Measurements from ENCODE around the gene SLC30A3.
"Not testable (repeated sequence)": the region's sequence is repeated elsewhere in the genome, so short reads cannot be mapped to it uniquely, and the experiment has no call there.

Gene SLC30A3, protein sequence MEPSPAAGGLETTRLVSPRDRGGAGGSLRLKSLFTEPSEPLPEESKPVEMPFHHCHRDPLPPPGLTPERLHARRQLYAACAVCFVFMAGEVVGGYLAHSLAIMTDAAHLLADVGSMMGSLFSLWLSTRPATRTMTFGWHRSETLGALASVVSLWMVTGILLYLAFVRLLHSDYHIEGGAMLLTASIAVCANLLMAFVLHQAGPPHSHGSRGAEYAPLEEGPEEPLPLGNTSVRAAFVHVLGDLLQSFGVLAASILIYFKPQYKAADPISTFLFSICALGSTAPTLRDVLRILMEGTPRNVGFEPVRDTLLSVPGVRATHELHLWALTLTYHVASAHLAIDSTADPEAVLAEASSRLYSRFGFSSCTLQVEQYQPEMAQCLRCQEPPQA

DNA sequence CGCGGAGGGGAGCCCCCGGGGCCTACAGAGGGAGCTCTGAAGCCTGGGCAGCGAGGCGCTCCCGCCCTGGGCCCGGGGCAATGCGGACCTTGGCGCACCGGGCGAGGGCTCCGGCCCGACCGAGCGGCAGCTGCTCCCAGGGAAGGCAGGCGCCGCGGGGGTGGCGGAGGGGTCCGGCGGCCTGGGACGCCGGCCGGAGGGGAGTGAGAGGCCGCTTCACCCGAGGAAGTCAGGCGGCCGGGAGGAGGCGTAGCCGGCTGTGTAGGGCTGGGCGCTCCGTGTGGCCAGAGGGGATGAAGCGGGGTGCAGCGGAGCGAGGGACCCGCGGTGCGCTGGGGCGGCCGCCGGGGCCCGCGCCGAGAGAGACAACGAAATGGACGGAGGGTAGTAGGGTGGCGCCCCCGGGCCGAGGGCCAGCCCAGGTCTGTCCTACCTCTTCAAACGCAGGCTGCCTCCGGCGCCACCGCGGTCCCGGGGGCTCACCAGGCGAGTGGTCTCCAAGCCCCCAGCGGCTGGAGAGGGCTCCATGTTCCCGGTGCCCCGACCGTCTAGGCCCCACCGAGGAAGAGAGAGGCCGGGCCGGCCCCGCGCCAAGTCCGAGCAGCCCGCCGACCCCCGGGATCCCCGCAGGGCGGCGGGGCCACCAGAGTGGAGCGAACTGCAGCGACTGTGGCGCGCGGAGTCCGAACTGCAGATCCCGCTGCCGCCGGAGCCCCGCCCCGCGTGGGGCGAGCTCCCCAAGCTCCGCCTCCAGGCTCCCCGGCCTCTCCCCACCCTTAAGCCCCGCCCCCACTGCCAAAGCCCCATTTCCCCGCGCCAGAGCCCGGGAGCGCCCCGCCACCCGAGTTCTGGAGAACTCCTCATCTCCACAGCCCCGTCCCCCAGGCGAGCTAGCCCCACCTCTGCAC, at the start of gene SLC30A3:
TSS of gene SLC30A3 (minus strand) at position 669 of the 908 bp plus-strand sequence. CDS start at position 528, 141 bp downstream.
- DNase-seq: peak; percentile 25

DNA sequence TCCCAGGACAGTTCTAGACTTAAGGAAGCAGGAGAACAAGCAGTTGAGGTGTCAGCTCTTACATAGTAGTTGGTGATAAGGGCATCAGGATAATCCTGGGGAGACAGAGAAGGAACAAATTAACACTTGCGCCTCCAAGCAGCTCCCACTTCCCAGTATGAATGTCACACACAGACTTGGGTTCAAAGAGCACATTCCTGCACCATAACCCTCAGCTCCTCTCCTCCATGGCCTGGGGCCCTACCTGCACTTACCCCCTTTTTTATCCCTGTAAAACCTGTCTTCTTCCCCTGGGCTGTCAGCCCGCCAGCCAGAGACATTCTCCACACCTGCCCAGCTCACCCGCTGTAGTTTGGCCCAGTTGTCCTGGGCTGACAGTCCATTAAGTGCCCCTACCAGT, 49.3 kb upstream of the SLC30A3 start:
- no peak for DNase-seq

DNA sequence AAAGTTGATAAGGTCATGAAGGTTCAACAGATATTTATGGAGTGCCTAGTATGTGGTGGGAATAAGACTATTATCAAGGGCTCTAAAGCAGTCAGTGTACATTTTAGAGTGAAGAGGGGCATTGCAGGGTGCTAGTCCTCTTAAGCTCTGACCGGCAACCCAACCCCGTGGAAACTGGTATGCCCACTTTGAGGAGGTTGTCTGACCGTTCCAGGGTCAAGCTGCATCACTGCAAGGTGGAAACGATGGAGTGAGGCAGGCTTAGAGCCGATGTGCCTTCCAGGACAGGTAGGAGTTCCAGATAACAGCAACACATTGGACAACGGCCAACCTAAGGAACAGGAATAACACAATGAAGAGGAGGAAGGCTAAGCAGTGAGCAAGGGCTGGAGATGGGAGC, 46.8 kb upstream of the SLC30A3 start:
- DNase-seq: no peak

DNA sequence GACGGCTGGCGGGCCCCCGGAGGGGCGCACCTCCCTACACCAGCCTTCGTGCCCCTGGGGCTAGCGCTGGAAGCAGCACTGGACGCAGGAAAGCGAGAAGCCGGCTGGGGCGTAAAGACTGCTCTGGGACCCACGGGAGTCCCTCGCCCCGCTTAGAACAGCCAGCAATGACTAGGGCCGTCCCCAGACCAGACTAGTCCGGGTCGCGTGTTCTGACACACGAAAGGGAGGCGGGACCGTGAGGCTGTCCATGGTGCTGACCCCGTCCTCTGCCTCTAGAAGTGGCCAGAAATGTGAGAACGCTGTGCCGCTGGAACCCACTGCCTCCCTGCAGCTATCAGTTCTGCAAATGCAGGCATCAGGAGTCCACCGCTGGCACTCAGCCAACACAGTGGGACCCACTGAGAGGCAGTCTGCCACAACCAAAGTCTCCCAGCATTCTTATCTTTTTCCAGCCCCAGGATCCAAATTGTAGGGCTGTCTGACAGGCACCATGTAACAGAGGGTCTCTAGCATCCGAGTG, 45.6 kb upstream of the SLC30A3 start, which contains the start of gene UCN:
TSS of gene UCN (minus strand) at position 87 of the 523 bp plus-strand sequence. CDS start 550 bp downstream, outside the sequence.
- DNase-seq: no peak

DNA sequence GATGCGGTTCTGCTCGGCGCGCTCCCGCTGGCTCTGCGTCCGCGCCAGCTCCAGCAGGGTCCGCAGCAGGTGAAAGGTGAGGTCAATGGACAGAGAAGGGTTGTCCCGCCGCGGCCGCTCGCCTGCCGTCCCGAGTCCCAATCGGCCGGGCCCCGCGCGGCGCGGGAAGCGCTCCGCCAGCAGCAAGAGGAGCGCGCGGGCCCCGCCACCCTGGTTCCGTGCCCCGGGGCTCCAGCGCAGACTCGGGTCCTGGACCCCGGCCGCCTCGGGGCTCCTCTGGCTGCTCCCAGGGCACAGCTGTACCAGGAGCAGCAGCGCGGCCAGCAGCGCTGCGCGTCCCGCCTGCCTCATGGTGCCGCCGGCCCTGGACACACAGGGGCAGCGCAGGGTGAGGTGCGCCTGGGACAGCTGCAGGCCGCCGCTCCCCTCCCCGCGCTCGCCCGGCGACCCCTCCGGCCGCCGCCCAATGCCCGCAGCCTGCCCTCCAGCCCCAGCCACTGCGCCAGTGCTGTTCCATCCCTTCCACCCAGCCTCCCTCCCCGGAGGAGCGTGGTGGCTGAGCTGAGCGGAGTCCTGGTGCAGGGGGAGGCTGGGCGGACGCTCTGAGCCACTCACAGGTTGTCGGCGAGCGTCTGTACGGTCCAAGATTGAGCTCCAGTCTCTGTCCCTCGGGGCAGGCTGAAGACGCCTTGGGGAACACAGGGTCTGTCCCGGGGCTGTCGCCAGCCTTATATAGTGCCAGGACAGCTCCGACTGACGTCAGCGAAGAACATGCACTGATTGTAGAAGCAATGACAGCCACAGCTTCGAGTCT, 44.9 kb upstream of the SLC30A3 start:
- DNase-seq: no peak

DNA sequence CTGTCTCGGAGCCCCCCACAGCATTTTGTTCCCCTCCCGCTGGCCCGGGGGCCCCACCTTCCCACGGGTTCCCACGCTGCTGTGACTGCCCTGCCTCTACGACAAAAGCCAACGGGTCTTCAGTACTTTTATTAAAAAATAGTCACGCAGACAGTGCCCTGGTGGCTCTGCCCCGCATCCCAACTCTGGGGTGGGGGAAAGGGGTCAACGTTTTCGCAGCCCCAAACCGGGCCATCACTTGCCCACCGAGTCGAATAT, 44.4 kb upstream of the SLC30A3 start:
- DNase-seq: no peak

DNA sequence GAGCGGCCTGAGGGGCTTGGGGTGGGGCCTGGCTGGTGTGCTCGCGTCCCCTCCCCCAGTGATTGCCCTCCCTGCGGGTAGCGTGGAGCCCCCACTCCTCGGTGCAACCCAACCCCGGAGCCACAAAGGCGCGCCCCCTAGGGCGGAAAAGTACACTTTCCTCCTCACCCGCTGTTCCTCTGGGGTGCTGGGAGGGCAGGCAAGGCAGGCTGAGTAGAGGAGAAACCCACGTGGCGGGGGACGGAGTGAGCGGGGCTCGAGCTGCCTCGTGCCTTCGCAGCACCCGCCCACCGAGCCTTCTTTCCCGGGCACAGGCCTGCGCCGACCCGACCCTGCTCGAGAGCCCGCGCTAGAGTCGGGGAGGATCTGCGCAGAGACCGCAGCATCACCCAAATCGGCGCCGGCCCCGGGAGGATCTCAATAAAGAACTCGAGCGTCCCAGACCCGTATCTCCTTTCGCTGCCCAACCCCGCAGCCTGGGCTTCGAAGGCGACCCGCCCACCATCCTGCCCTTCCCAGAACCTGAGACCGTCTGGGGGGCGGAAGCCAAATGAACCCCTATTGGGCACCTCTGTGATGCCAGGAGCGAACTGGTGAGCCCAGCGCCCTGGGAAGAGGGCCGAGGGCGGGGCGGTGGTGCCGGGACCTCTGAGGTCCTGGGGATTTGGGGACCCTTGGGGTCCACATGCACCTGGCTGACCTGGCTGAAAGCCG, 43.9 kb upstream of the SLC30A3 start:
- no peak for DNase-seq

DNA sequence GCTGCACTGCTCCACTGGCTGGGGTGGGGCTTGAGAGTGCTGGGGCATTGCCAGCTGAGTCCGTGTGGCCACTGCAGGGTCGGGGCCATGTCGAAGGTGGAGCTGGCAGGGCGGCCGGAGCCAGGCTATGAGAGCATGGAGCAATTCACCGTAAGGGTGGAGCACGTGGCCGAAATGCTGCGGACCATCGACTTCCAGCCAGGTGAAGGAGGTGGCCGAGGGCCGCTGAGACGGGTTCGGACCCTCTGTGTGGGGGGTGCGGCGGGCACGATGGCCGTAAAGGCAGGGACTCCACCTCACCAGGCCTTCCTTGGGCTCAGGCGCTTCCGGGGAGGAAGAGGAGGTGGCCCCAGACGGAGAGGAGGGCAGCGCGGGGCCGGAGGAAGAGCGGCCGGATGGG, 43.3 kb upstream of the SLC30A3 start:
- no peak for DNase-seq

DNA sequence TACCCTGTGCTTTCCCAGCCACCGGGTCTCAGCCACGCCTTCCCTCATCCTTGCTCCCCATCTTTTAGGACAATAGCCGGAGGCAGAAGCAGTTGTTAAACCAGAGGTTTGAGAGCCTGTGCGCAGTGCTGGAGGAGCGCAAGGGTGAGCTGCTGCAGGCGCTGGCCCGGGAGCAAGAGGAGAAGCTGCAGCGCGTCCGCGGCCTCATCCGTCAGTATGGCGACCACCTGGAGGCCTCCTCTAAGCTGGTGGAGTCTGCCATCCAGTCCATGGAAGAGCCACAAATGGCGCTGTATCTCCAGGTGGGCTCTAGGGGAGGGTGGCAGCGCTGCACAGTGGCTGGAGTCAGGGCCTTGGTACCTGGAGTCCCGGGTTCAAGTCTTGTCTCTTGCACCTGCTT, 42.7 kb upstream of the SLC30A3 start:
- DNase-seq: no peak

DNA sequence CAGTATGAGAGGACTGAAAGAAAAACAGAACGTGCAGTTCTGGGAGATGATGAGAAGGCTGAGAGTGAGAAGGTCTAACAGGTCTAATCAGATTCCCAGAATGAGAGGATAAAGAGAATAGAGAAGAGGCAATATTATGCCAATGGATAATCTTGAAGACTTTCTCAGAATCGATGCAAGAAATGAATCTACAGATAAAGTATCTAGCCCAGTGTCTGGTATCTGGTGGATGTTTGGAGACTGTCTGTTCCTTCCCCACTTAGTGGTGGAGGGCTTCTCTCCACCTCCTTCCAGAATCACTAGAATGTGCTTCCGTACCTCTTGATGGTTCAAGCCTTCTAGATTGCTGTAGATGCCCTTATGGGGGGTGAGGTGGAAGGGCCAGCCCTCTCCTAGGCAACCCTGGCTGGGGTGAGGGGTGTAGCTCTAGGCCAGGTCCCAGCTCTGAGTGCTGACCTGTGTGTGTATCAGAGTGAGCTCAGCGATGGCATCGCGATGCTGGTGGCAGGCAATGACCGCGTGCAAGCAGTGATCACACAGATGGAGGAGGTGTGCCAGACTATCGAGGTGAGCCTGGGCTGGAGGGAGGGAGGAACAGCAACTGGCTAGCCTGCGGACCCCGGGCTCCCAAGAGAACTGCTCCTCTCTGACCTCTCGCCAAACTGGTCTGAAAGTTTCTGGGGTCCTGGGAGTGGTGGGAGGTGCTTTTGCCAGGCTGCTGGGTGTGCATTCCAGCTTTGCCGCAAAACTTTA, 41.8 kb upstream of the SLC30A3 start:
- no peak for DNase-seq

DNA sequence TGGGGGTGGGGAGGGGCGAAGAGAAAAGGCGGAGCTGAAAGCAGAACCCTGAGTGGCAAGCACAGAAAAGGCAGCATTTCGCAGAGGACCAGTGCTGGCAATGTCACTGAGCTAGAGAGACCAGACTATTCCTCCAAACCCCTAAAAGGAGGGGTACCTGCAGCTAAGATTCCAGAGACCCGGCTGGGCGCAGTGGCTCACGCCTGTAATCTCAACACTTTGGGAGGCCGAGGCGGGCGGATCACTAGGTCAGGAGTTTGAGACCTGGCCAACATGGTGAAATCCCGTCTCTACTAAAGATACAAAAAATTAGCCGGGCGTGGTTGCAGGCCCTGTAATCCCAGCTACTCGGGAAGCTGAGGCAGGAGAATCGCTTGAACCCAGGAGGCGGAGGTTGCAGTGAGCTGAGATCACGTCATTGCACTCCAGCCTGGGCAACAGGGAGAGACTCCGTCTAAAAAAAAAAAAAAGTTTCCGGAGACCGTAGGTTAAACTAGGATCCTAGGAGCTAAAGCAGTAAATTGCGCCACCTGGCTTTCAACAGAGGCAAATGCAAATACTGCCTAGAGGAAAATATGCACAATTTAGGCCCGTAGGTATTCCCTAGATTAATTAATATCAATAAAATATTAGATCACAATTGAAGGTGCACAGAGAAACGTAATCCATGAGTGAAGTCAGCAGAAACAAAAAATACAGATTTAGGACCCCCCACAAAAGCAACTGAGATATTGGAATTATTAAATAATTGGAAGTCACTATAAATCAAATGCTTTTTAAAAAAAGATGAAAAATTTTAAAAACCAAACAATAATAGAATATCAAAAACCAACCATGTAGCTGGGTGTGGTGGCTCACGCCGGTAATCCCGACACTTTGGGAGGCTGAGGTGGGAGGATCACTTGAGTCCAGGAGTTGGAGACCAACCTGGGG, 40.5 kb upstream of the SLC30A3 start:
- DNase-seq: peak; percentile 13

DNA sequence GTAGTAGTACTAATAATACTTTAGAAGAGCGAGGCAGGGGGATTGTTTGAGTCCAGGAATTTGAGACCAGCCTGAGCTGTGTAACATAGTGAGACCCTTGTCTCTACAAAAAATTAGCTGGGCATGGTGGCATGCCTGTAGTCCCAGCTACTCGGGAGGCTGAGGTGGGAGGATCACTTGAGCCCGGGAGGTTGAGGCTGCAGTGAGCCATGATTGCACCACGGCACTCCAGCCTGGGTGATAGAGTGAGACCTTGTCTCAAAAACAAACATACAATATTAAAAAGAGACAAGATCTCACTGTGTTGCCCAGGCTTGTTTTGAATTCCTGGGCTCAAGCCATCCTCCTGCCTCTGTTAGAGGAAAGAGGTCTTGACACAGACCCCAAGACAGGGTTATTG, 37.8 kb upstream of the SLC30A3 start:
- DNase-seq: not testable (repeated sequence)

DNA sequence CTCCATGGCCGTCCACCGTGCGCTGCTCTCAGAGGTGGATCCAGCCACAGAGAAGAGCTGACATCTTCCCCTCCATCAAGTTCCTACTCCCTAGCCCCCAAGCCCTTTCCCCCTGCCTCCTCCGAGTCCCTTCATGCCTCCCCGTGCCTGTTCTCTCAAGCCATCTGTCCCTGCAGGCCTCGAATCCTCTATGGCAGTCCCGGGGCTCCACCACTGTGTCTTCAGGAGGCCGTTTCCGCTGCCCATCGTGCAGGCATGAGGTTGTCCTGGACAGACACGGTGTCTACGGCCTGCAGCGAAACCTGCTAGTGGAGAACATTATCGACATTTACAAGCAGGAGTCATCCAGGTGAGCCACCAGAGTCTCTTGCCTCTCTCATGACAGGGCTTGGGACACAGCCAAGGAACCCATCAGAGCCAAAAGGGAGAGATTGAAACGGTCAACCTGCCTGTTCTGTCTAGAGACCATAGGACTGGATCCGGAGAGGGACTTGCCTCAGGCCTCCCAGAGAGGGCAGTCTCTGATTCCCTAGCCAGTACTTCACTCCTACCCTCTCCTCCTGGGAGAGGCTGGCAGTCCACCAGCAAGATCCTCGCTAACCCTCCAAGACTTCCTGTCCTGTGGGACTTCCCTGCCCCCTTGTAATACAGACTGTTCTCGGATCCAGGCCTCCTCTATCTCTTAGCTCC, 35.7 kb upstream of the SLC30A3 start:
- no peak for DNase-seq

DNA sequence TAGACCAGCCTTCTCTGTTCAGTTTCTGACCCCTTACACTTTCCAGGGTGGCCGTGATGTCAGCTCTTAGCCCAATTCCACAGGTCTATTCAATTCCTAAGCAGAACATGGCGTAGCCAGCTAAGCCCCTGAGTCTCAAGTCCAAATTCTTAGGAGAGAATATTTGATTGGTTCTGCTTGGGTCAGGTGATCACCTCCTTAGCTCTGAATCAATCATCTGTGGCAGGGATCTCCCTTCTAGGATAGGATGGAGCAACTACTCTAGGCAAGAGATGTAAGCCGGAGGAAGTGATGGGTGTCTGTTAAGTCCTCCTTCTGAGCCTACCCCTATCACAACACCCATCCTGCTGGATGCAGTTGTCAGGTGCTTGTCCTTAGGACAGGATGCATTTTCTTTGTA, 34.3 kb upstream of the SLC30A3 start:
- no peak for DNase-seq

DNA sequence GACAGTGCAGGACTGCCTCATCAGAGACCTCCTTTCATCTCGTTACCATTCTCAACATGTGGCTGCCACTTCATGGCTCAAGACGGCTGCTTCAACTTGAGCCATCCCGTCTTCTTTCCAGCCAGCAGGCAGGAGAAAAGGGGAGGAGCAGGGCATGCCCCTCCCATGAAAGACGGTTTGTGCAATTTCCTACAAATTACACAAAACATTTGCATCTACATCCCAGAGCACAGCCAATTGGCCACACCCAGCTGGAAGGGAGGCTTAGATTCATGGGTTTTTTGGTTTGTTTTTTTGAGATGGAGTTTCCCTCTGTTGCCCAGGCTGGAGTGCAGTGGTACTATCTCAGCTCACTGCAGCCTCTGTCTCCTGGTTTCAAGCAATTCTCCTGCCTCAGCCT, 33.6 kb upstream of the SLC30A3 start:
- no peak for DNase-seq

DNA sequence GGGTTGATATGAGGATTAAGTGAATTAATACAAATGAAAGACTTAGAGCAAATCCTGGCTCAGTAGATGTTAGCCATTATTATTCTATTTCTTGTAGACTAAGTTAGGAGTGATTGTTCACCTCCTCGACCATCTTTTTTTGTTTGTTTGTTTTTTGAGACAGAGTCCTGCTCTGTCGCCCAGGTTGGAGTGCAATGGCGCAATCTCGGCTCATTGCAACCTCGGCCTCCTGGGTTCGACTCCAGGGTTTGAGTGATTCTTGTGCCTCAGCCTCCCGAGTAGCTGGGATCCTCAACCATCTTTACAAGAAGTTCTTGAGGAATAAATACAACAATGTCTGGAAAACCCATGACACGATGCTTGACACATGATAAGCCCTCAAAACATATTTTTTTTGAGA, 32.1 kb upstream of the SLC30A3 start:
- no peak for DNase-seq

DNA sequence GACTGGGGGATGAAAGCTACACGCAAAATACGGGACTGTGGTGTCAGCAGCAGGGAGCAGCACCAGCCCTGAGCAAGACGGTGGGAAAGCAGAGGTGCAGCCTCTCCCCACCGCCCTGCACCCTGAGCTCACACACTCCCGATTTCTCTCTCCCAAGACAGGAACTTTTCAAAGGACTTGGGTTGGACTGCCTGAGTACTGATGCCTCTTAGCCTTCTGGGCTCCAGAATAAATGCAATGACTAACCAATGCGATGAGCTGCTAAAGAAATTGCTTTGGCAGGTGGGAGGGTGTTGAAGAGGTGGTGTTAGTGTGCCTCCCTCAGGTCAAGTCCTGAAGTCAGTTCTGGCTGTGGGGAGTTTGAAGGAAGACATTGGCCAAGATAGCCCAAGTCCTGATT, 29.0 kb upstream of the SLC30A3 start:
- no peak for DNase-seq

DNA sequence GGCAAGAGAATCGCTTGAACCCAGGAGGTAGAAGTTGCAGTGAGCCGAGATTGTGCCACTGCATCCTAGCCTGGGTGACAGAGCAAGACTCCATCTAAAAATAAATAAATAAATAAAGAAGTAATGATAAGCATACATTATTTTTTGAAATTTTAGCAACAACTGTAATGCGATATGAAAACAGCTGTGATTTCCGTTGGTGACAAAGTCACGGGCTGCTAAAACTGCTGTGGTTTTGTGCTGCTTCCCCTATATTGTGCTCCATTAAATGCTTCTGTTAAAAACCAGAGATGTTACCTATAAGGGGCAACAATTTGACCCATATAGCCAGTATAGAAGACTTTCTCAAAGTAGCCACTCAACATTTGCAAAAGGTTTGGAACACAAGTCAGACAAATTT, 27.7 kb upstream of the SLC30A3 start:
- DNase-seq: no peak

DNA sequence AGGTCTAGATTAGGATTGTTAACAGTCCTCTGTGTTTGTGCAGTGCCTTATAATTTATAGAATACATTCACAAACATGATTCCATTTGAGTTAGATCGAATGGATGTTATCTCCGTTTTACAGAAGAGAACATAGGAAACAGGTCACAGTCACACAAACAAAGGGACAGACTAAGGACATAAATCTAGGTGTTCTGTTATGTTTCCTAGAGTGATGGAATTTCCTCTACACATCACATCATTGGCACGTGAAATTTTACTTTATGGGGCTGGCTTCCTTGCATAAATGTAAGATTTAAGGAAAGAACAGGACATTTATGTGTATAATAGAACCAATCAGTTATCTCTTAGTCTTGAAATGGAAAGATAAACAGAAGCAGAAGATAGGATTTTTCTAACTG, 25.8 kb upstream of the SLC30A3 start:
- DNase-seq: no peak

DNA sequence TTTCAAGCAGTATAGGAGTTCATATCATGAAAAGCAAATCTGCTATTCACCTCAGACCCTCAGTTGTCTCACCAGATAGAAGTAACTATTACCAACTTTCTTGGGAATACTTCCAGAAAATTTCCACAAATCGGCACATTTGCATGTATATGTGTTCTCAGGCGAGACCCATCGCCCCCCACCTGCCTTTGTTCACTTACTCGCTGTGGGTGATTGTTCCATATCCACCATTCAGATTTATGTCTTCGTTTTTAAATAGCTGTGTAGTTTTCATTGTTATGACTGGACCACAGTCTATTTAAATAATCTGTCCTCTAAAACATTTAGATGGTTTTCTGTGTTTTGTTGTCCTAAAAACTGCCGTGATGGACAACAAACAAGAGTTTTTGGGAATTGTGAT, 22.6 kb upstream of the SLC30A3 start:
- DNase-seq: no peak
